HepG2 (cell line): ENCODE measurements around the gene RPTOR. TPM values are rescaled to one million over a fixed set of nuclear protein-coding genes. Genes with fewer than 3 reads are reported as not detected.
A peak's percentile ranks its signal among the peaks of the same experiment; 100 is the strongest.

ENCODE experiments used
- ZNF12 ChIP-seq: sonication (generic); formaldehyde crosslinking; IDR thresholded peaks from 2 replicates; pipeline ENCODE4 v1.5.0; 2020; ENCODE audit warnings: missing genetic modification reagents
- ZNF646 ChIP-seq: sonication (generic); formaldehyde crosslinking; IDR thresholded peaks from 2 replicates; pipeline ENCODE4 v1.9.0; 2021; ENCODE audit warnings: mild to moderate bottlenecking, missing genetic modification reagents
- ZNF687 ChIP-seq: sonication (generic); formaldehyde crosslinking; IDR thresholded peaks from 2 replicates; pipeline ENCODE4 v1.5.1; 2020; ENCODE audit warnings: mild to moderate bottlenecking, missing genetic modification reagents, moderate library complexity
- ZNF768 ChIP-seq: sonication (generic); formaldehyde crosslinking; IDR thresholded peaks from 2 replicates; pipeline ENCODE4 v1.4.0; 2020; ENCODE audit warnings: missing genetic modification reagents
- polyA plus RNA-seq, 8 experiments: library from polyadenylated mRNA; depleted of rRNA in 3 of 8; stranded (reverse) in 7 of 8; unstranded in 1 of 8; fragments of >200 nt; fragmentation: Illumina TruSeq in 4 of 8; extraction: Trizol in 4 of 8; gene quantifications; 2 replicates each; pipeline versions ENCODE4 v1.2.1 to v1.2.3, GENCODE V29; 2011 to 2016; ENCODE audit warnings: low read depth in 4 of 8, missing spikeins in 1 of 8, mixed read lengths in 1 of 8; ENCODE audit not compliant: insufficient read depth in 1 of 8
- total RNA-seq, 5 experiments: library from RNA; depleted of rRNA; stranded (reverse); fragments of >200 nt; fragmentation: Illumina TruSeq; extraction: Trizol; gene quantifications; 2 replicates each; pipeline ENCODE4 v1.2.3, GENCODE V29; 2016; ENCODE audit warnings: low read depth in 1 of 5

RPTOR gene
- total and polyA plus RNA-seq, 2 of the 13 experiments (the other 11 are each of a cell fraction or from before 2014, with no cell fraction given) = 6.6 to 25.3 TPM

- no peak for TF ChIP-seq ZNF646 (CRISPR knock-in tag)
- no peak for TF ChIP-seq ZNF12 (CRISPR knock-in tag)
- TF ChIP-seq ZNF768 (CRISPR knock-in tag) = peak; percentile 37; the same call in 1 of the 2 replicates
- TF ChIP-seq ZNF687 (CRISPR knock-in tag) = peak; percentile 16; the same call in 1 of the 2 replicates
Measured at GRCh38 chr17:80613732-80614071, 69.1 kb downstream of the RPTOR start (continued).
